ENCODE results near the gene ATL3.
"Not testable (repeated sequence)": the region's sequence is repeated elsewhere in the genome, so short reads cannot be mapped to it uniquely, and the experiment has no call there.

Gene ATL3

DNA sequence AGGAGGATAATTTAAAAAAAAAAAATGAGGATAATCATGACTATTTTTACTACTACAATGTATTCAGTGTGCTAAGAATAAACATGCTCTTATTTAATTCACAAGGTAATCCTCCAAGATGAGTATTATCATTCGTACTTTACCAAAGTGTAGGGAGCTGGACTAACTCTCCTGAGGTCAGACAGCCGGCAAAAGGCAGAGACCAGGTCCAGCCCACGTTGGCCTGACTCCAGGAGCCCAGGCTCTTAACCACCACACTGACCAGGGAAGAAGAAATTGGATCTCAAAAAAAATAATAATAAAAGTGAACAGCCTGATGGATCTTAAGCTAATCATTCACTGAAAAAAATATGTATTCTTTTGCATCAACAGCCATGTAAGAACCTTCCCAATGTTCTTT is 82.2 kb downstream of the ATL3 start:
- TF ChIP-seq, protein P1, sequence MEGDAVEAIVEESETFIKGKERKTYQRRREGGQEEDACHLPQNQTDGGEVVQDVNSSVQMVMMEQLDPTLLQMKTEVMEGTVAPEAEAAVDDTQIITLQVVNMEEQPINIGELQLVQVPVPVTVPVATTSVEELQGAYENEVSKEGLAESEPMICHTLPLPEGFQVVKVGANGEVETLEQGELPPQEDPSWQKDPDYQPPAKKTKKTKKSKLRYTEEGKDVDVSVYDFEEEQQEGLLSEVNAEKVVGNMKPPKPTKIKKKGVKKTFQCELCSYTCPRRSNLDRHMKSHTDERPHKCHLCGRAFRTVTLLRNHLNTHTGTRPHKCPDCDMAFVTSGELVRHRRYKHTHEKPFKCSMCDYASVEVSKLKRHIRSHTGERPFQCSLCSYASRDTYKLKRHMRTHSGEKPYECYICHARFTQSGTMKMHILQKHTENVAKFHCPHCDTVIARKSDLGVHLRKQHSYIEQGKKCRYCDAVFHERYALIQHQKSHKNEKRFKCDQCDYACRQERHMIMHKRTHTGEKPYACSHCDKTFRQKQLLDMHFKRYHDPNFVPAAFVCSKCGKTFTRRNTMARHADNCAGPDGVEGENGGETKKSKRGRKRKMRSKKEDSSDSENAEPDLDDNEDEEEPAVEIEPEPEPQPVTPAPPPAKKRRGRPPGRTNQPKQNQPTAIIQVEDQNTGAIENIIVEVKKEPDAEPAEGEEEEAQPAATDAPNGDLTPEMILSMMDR (IDR thresholded peaks at IDR 0.05): no peak
- Histone ChIP-seq H3K36me3 (no peaks in the 10 kb centered on the region), H3K4me1 (ENCODE audit: control insufficient read depth in 1 of 2, insufficient read depth in 1 of 2, low read depth in 1 of 2, low read length in 1 of 2) (no peaks in the 10 kb centered on the region), H3K4me3 (ENCODE audit: low read depth in 1 of 2, low read length in 1 of 2) (no peak overlapping the region), H3K27ac (no peak overlapping the region), H3K9me3 (no peaks in the 10 kb centered on the region), H3K27me3 (peaks cover 10% of the 10 kb centered on the region)

DNA sequence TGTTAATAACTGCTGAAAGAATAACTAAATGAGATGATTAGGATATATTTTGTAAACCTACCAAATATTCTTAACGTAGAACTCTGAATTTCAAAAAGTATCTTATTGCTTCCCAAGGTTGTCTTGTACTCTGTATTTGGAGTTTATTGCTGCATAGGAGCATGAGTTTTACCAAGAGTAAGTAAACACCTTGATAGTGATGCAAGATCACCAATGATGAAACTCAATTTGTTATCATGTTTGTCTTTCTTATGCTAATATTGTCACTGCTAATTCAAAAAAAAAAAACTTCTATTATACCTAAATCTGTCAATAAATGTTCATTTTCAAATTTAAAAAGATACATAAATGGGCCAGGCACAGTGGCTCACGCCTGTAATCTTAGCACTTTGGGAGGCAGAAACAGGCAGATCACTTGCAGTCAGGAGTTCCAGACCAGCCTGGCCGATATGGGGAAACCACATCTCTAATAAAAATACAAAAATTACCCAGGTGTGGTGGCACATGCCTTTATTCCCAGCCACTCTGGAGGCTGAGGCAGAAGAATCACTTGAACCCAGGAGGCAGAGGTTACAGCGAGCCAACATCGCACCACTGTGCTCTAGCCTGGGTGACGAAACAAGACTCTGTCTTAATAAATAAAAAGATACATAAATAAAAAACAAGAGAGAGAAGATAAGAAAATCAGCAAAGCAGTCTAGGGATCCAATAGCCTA is 84.6 kb downstream of the ATL3 start:
- Histone ChIP-seq H3K9me3 (no peaks in the 10 kb centered on the region), H3K27me3 (peaks cover 16% of the 10 kb centered on the region), H3K27ac (no peak overlapping the region), H3K4me3 (ENCODE audit: low read depth in 1 of 2, low read length in 1 of 2) (no peak overlapping the region), H3K4me1 (ENCODE audit: control insufficient read depth in 1 of 2, insufficient read depth in 1 of 2, low read depth in 1 of 2, low read length in 1 of 2) (no peaks in the 10 kb centered on the region), H3K36me3 (no peaks in the 10 kb centered on the region)
- TF ChIP-seq, protein P1 (IDR thresholded peaks at IDR 0.05): no peak

DNA sequence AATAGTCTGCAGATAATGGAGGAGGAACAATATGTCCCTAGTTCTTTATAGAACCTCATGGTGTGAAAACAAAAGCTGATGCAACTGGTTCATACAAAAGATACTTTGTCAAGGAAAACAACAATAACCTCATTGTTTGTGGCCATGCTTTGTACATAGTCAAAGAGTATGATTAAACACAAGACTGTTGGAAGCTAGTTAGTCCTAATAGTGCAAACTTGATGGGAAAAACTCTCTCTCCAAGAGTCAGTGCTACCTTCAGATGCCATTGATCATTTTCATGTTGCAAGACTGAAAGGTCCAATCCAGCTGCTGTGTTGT is 87.9 kb downstream of the ATL3 start:
- peaks cover 11% of the 10 kb centered on the region for H3K9me3 ChIP-seq
- no peak overlapping the region for H3K4me3 ChIP-seq (ENCODE audit: low read depth in 1 of 2, low read length in 1 of 2)
- TF ChIP-seq, protein P1 (IDR thresholded peaks at IDR 0.05): no peak
- no peak overlapping the region for H3K27ac ChIP-seq
- no peaks in the 10 kb centered on the region for H3K36me3 ChIP-seq
- H3K27me3 ChIP-seq: peaks cover 16% of the 10 kb centered on the region
- no peaks in the 10 kb centered on the region for H3K4me1 ChIP-seq (ENCODE audit: control insufficient read depth in 1 of 2, insufficient read depth in 1 of 2, low read depth in 1 of 2, low read length in 1 of 2)

DNA sequence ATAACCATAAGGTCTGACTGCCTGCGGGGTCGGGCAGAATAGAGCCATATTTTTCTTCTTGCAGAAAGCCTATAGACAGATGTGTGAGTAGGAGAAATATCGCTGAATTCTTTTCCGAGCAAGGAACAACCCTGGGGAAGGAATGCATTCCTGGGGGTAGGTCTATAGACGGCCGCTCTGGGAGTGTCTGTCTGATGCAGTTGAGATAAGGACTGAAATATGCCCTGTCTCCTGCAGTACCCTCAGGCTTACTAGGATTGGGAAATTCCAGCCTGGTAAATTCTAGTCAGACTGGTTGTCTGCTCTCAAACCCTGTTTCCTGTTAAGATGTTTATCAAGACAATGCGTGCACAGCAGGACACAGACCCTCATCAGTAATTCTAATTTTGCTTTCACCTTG is 90.0 kb downstream of the ATL3 start:
- not testable (repeated sequence) for H3K27ac ChIP-seq; H3K36me3 ChIP-seq; H3K27me3 ChIP-seq; H3K4me1 ChIP-seq (ENCODE audit: control insufficient read depth in 1 of 2, insufficient read depth in 1 of 2, low read depth in 1 of 2, low read length in 1 of 2); H3K4me3 ChIP-seq (ENCODE audit: low read depth in 1 of 2, low read length in 1 of 2)
- peaks cover 11% of the 10 kb centered on the region for H3K9me3 ChIP-seq

DNA sequence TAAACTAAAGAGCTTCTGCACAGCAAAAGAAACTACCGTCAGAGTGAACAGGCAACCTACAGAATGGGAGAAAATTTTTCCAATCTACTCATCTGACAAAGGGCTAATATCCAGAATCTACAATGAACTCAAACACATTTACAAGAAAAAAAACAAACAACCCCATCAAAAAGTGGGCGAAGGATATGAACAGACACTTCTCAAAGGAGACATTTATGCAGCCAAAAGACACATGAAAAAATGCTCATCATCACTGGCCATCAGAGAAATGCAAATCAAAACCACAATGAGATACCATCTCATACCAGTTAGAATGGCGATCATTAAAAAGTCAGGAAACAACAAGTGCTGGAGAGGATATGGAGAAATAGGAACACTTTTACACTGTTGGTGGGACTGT is 92.3 kb downstream of the ATL3 start:
- H3K4me3 ChIP-seq (ENCODE audit: low read depth in 1 of 2, low read length in 1 of 2); H3K36me3 ChIP-seq; H3K27ac ChIP-seq; H3K27me3 ChIP-seq: not testable (repeated sequence)
- Histone ChIP-seq H3K4me1 (ENCODE audit: control insufficient read depth in 1 of 2, insufficient read depth in 1 of 2, low read depth in 1 of 2, low read length in 1 of 2) (peaks cover 8 to 10% of the 10 kb centered on the region in 2 experiments), H3K9me3 (peaks cover 11% of the 10 kb centered on the region)

DNA sequence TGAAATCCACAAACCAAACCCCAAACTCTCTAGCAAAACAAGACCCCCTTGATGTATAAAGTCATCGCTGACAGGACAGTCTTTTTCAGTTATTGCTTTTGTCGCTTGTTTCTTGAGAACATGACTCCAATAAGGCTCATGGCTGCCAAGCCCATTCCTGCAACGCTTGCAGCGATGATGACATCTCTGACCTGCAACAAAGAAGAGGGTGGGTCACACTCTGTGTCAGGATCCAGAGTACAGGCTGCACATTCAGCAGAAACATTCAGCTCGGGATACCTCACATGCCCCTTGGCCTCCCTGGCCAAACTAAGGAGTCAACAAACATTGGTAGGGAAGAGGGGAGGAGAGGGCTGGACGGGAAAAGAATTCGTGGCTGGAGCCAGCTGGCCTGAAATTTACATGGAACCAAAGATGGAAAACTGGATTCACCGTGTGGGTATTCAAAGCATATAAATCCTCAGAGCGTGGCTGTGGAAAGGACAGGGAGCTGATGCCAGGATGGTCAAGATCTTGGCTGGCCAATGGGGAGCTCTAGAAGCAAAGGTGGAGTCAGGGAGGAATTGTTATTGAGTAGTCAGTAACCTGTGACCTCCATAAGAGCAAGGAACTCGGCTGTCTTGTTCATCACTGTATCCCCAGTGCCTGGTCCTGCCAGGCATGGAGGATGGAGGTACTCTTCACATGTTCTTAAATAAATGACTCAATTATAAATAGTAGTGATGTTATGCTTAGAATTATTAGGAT is 96.1 kb downstream of the ATL3 start:
- Histone ChIP-seq H3K9me3 (no peaks in the 10 kb centered on the region), H3K4me1 (ENCODE audit: control insufficient read depth in 1 of 2, insufficient read depth in 1 of 2, low read depth in 1 of 2, low read length in 1 of 2) (peaks cover 9 to 10% of the 10 kb centered on the region in 2 experiments), H3K36me3 (no peaks in the 10 kb centered on the region), H3K4me3 (ENCODE audit: low read depth in 1 of 2, low read length in 1 of 2) (peak overlapping the region; percentile 18 to 47), H3K27me3 (no peaks in the 10 kb centered on the region), H3K27ac (peak overlapping the region; percentile 39)
- TF ChIP-seq, protein P1 (IDR thresholded peaks at IDR 0.05): no peak
